IPS DF 19.7 (cell line): ENCODE measurements around the gene EMP2.
"Not testable (repeated sequence)": the region's sequence is repeated elsewhere in the genome, so short reads cannot be mapped to it uniquely, and the experiment has no call there.

ENCODE experiments used
- DNase-seq: peaks from one replicate; pipeline ENCODE4 v3.0.0-alpha.2; 2013; ENCODE audit warnings: low read depth, low spot score

The EMP2 gene

GRCh38 chr16:10578474-10579316 lies 1.7 kb downstream of the EMP2 start:
- DNase-seq, result no peak

- DNase-seq, result no peak
Measured at GRCh38 chr16:10577305-10578202, 2.8 kb downstream of the EMP2 start.

GRCh38 chr16:10576390-10577304 lies 3.8 kb downstream of the EMP2 start:
- DNase-seq, result no peak

- no peak for DNase-seq
Measured at GRCh38 chr16:10575506-10576130, 4.8 kb downstream of the EMP2 start.

GRCh38 chr16:10572611-10573010 lies 7.8 kb downstream of the EMP2 start:
- no peak for DNase-seq

- DNase-seq, result no peak
Measured at GRCh38 chr16:10571354-10571753, 9.0 kb downstream of the EMP2 start.

- DNase-seq, result no peak
Measured at GRCh38 chr16:10569621-10570020, 10.8 kb downstream of the EMP2 start.

- DNase-seq, result no peak
Measured at GRCh38 chr16:10566613-10567012, 13.8 kb downstream of the EMP2 start.

GRCh38 chr16:10565167-10565566 lies 15.2 kb downstream of the EMP2 start:
- DNase-seq, result no peak

- no peak for DNase-seq
Measured at GRCh38 chr16:10564591-10564990, 15.8 kb downstream of the EMP2 start.

GRCh38 chr16:10562361-10562899 lies 18.0 kb downstream of the EMP2 start:
- no peak for DNase-seq

GRCh38 chr16:10561425-10561824 lies 19.0 kb downstream of the EMP2 start:
- no peak for DNase-seq

GRCh38 chr16:10561001-10561400 lies 19.4 kb downstream of the EMP2 start:
- DNase-seq, result no peak

GRCh38 chr16:10559792-10560191 lies 20.6 kb downstream of the EMP2 start:
- not testable (repeated sequence) for DNase-seq

GRCh38 chr16:10558746-10559641 lies 21.4 kb downstream of the EMP2 start:
- DNase-seq, result no peak

GRCh38 chr16:10558305-10558704 lies 22.1 kb downstream of the EMP2 start:
- DNase-seq, result no peak

- no peak for DNase-seq
Measured at GRCh38 chr16:10557750-10558149, 22.6 kb downstream of the EMP2 start.

- DNase-seq, result no peak
Measured at GRCh38 chr16:10556236-10556635, 24.2 kb downstream of the EMP2 start.

GRCh38 chr16:10554569-10554968 lies 25.8 kb downstream of the EMP2 start:
- DNase-seq, result no peak

- peak; percentile 25 for DNase-seq
Measured at GRCh38 chr16:10552998-10553491, 27.4 kb downstream of the EMP2 start.
